ENCODE results near the gene NEURL1B. TPM values are rescaled to one million over a fixed set of nuclear protein-coding genes. Genes with fewer than 3 reads are reported as not detected.
A peak's percentile ranks its signal among the peaks of the same experiment; 100 is the strongest.

NEURL1B gene
- total RNA-seq, 6 experiments from 2014 or later: 4.9 to 9.8 (median 6.4) TPM

DNA sequence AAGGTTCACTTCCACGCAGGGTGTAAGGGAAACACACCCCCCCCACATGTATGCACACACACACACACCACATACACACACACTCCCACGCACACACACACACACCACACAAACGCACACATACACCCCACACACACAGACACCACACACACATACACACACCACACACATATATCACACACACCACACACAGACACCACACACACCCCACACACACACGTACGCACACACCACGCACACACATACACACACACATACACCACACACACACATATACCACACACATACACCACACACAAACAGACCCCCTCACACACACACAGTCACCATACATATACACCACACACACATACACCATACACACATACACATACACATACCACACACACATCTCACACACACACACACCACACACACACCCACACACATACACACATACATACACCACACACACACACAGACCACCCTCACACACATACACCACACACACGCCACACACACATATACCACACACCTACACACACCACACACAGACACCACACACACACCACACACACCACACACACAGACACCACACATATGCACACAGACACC lies 44.3 kb upstream of the NEURL1B start:
- Histone ChIP-seq H3K4me1 (no peaks in the 10 kb centered on the region), H3K36me3 (no peaks in the 10 kb centered on the region), H3K4me3 (no peak overlapping the region), H3K27ac (no peak overlapping the region), H3K9me3 (no peaks in the 10 kb centered on the region), H3K27me3 (no peaks in the 10 kb centered on the region)
- intact Hi-C loops (cut with DNase I): no loop called here
- DNase-seq: peak in 1 of 3 donors; percentile 4
- WGBS (ENCODE audit: insufficient coverage, low coverage, low lambda C conversion rate, missing lambda C conversion rate): 89% methylated on average over 5 of the region's 7 CpGs
- ATAC-seq: no peak
- no peak for TF ChIP-seq POLR2A (IDR thresholded peaks at IDR 0.05)
- TF ChIP-seq, protein P1, sequence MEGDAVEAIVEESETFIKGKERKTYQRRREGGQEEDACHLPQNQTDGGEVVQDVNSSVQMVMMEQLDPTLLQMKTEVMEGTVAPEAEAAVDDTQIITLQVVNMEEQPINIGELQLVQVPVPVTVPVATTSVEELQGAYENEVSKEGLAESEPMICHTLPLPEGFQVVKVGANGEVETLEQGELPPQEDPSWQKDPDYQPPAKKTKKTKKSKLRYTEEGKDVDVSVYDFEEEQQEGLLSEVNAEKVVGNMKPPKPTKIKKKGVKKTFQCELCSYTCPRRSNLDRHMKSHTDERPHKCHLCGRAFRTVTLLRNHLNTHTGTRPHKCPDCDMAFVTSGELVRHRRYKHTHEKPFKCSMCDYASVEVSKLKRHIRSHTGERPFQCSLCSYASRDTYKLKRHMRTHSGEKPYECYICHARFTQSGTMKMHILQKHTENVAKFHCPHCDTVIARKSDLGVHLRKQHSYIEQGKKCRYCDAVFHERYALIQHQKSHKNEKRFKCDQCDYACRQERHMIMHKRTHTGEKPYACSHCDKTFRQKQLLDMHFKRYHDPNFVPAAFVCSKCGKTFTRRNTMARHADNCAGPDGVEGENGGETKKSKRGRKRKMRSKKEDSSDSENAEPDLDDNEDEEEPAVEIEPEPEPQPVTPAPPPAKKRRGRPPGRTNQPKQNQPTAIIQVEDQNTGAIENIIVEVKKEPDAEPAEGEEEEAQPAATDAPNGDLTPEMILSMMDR (IDR thresholded peaks at IDR 0.05): no peak

DNA sequence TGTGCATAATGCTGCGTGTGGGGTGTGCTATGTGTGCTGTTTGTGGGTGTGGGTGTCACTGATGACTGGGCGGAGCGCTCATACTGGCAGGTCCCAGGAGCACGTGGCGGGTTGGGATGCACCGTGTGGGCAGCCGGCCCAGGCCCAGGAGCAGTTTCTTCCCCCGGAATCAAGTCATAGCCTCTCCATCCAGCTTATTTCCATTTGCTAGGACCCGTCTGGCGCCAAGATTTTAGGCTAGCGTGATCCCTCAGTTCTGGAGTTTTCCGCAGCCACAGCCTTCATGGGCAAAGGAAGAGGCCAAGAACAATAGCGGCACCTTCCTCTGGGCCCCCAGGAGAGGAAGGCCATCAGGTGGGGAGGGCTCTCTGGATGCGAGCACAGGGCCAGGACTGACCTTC lies 43.3 kb upstream of the NEURL1B start:
- 100% methylated on average over 1 of the region's 14 CpGs for WGBS (ENCODE audit: insufficient coverage, low coverage, low lambda C conversion rate, missing lambda C conversion rate)
- Histone ChIP-seq H3K27ac (no peak overlapping the region), H3K9me3 (no peaks in the 10 kb centered on the region), H3K36me3 (no peaks in the 10 kb centered on the region), H3K4me1 (no peaks in the 10 kb centered on the region), H3K4me3 (no peak overlapping the region), H3K27me3 (no peaks in the 10 kb centered on the region)
- ATAC-seq (no peak), DNase-seq (no peak)
- no peak for TF ChIP-seq POLR2A (IDR thresholded peaks at IDR 0.05)
- TF ChIP-seq, protein P1 (IDR thresholded peaks at IDR 0.05): no peak
- intact Hi-C loops (cut with DNase I): no loop called here

DNA sequence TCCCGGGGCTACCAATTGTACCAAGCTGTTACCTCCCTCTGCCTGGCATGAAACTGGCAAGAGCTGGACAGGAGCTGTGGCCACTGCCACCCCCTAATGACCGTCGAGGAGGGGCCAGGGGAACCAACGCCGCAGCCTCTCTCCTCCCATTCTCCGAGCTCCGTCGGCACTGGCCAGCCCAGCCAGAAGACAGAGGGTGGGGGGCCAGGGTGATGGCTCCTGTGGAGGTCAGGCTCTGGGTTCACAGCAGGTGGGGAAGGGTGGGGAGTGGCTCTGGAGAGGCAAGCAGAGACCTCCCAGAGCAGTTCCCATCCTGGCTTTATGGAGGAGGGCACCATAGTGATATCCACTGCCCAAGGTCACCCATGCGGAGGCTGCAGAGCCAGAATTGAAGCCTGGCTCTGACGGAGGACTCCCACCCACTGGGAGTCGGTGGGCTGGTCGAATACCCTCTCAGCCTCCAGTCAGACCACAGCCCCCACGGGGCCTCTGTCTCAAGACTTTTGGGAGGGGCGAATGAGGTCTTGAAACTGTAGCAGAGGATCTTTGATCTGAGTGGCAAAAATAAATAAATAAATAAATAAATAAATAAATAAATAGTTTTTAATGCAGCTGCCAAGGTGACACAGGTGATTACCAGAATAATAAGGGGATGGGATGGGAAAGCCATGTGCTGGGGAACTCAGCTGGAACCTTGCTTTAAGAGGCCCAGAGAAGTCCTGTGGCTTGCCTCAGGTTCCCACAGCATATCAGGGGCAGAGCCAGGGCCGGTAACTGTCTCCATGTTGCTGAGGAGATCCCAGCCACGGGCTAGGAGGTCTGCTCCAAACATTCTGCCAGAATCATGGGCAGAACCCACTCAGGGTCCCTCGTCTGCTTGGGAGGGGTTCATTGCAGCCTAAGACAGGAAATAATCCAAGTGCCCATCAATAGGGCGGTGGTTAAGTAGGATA lies 42.5 kb upstream of the NEURL1B start:
- Histone ChIP-seq H3K27me3 (no peaks in the 10 kb centered on the region), H3K36me3 (no peaks in the 10 kb centered on the region), H3K27ac (no peak overlapping the region), H3K4me1 (no peaks in the 10 kb centered on the region), H3K4me3 (no peak overlapping the region), H3K9me3 (no peaks in the 10 kb centered on the region)
- peak in 1 of 3 donors; percentile 31 for DNase-seq
- intact Hi-C loops (cut with DNase I): no loop called here
- TF ChIP-seq, protein P1 (IDR thresholded peaks at IDR 0.05): no peak
- no peak for TF ChIP-seq POLR2A (IDR thresholded peaks at IDR 0.05)
- ATAC-seq: no peak
- 69% methylated on average over 8 of the region's 18 CpGs for WGBS (ENCODE audit: insufficient coverage, low coverage, low lambda C conversion rate, missing lambda C conversion rate)

DNA sequence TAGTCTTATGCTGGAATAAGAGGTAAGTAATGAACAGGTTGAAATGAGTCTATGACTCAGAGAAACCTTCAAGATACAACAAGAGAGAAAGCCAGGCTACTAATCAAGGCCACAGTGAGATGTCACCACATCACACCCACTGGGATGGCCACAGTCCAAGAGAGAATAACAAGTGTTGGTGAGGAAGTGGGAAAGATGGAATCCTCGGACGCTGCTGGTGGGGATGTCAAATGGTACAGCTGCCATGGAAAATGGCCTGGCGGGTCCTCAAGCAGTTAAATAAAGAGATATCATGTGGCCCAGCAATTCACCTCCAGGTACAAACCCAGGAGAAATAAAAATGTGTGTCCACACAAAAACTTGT lies 41.9 kb upstream of the NEURL1B start:
- H3K27me3 ChIP-seq: no peaks in the 10 kb centered on the region
- H3K9me3 ChIP-seq: no peaks in the 10 kb centered on the region
- DNase-seq (peak in 1 of 3 donors; percentile 20), ATAC-seq (no peak)
- H3K27ac ChIP-seq: no peak overlapping the region
- no peaks in the 10 kb centered on the region for H3K4me1 ChIP-seq
- H3K4me3 ChIP-seq: no peak overlapping the region
- WGBS (ENCODE audit: insufficient coverage, low coverage, low lambda C conversion rate, missing lambda C conversion rate): 72% methylated on average over 3 of the region's 3 CpGs
- intact Hi-C loops (cut with DNase I): no loop called here
- TF ChIP-seq, protein P1 (IDR thresholded peaks at IDR 0.05): no peak
- TF ChIP-seq POLR2A (IDR thresholded peaks at IDR 0.05): no peak
- no peaks in the 10 kb centered on the region for H3K36me3 ChIP-seq

Measured in right lobe of liver (tissue), 6 donors.